ENCODE results near the gene COQ8B.

Gene COQ8B

GRCh38 chr19:40662925-40663694 is 53.6 kb downstream of the COQ8B start:
- no peak for TF ChIP-seq CTCF (IDR thresholded peaks at IDR 0.05)

- no peak for TF ChIP-seq CTCF (IDR thresholded peaks at IDR 0.05)
These were observed 55.1 kb downstream of the COQ8B start for GRCh38 chr19:40661616-40662015.

- no peak for TF ChIP-seq CTCF (IDR thresholded peaks at IDR 0.05)
These were observed 57.1 kb downstream of the COQ8B start for GRCh38 chr19:40659566-40659965.

- no peak for TF ChIP-seq CTCF (IDR thresholded peaks at IDR 0.05)
These were observed 57.6 kb downstream of the COQ8B start for GRCh38 chr19:40659116-40659515.

- TF ChIP-seq CTCF (IDR thresholded peaks at IDR 0.05) = no peak
These were observed 58.7 kb downstream of the COQ8B start for GRCh38 chr19:40658031-40658430.

GRCh38 chr19:40650749-40651305 is 65.9 kb downstream of the COQ8B start:
- TF ChIP-seq CTCF (IDR thresholded peaks at IDR 0.05) = no peak

- no peak for TF ChIP-seq CTCF (IDR thresholded peaks at IDR 0.05)
These were observed 69.9 kb downstream of the COQ8B start for GRCh38 chr19:40646743-40647254.

Data from LNCAP (cell line).